Endodermal cell (in vitro differentiated cells): ENCODE data around the gene PCBD1. TPM values are rescaled to one million over a fixed set of nuclear protein-coding genes. Genes with fewer than 3 reads are reported as not detected.

ENCODE experiments used
- DNase-seq: peaks from one replicate; pipeline ENCODE4 v3.0.0-alpha.2; 2017
- H3K27ac ChIP-seq: 2 replicates; pipeline ENCODE4 v1.5.1; 2013; ENCODE audit warnings: mild to moderate bottlenecking, low read depth, low read length, moderate library complexity
- H3K27me3 ChIP-seq: 2 replicates; pipeline ENCODE4 v1.6.1; 2013; ENCODE audit warnings: mild to moderate bottlenecking, low read length, moderate library complexity; ENCODE audit not compliant: insufficient read depth, control insufficient read depth, poor library complexity, severe bottlenecking
- H3K36me3 ChIP-seq: 2 replicates; pipeline ENCODE4 v1.7.0; 2013; ENCODE audit warnings: mild to moderate bottlenecking, low read length, moderate library complexity; ENCODE audit not compliant: control insufficient read depth, insufficient read depth
- H3K4me1 ChIP-seq: one replicate; pipeline ENCODE4 v1.7.0; 2013; ENCODE audit warnings: low read length; ENCODE audit not compliant: control insufficient read depth, insufficient read depth
- H3K4me3 ChIP-seq: 2 replicates; pipeline ENCODE4 v1.5.1; 2013; ENCODE audit warnings: mild to moderate bottlenecking, low read length, moderate library complexity
- H3K9ac ChIP-seq: 2 replicates; pipeline ENCODE4 v1.6.1; 2013; ENCODE audit warnings: mild to moderate bottlenecking, low read length, moderate library complexity; ENCODE audit not compliant: poor library complexity, severe bottlenecking; ENCODE audit errors: extremely low read depth
- H3K9me3 ChIP-seq: 2 replicates; pipeline ENCODE4 v1.6.1; 2013; ENCODE audit warnings: mild to moderate bottlenecking, low read length, moderate library complexity; ENCODE audit not compliant: control insufficient read depth
- H3K27ac Mint-ChIP-seq: 2 replicates; pipeline ENCODE4 v1.8.0; 2020; ENCODE audit warnings: mixed read lengths
- H3K27me3 Mint-ChIP-seq: 2 replicates; pipeline ENCODE4 v1.8.0; 2021; ENCODE audit warnings: mild to moderate bottlenecking, mixed read lengths; ENCODE audit not compliant: insufficient read depth
- H3K36me3 Mint-ChIP-seq: 2 replicates; pipeline ENCODE4 v1.8.0; 2020; ENCODE audit warnings: low read depth, mixed read lengths
- H3K4me1 Mint-ChIP-seq: 2 replicates; pipeline ENCODE4 v1.8.0; 2020; ENCODE audit warnings: mixed read lengths
- H3K4me3 Mint-ChIP-seq: 2 replicates; pipeline ENCODE4 v1.8.0; 2020; ENCODE audit warnings: mild to moderate bottlenecking, moderate library complexity, mixed read lengths
- H3K9me3 Mint-ChIP-seq: 2 replicates; pipeline ENCODE4 v1.8.0; 2020; ENCODE audit warnings: mild to moderate bottlenecking, mixed read lengths
- WGBS, 2 experiments: methylation state at CpG; one replicate each; pipeline versions ENCODE4 v1.1.5 to v1.1.7; 2013; ENCODE audit warnings: missing lambda C conversion rate in 2 of 2, mixed read lengths in 1 of 2; ENCODE audit not compliant: insufficient coverage in 1 of 2, insufficient read length in 1 of 2; 5-methylcytosine and 5-hydroxymethylcytosine counted together
- total RNA-seq, 2 donors: library from RNA; stranded (reverse); fragmentation: NEBNext Ultra II Directional in 1 of 2; extraction: Animal tissue kit (Norgen Biotek cat#: 25700) in 1 of 2; gene quantifications; 2 replicates in 1 of 2; 3 replicates in 1 of 2; pipeline ENCODE4 v1.2.1, GENCODE V29; 2021
- TF ChIP-seq, protein P1 (sequence below): fragments of 200-600 bp; sonication (generic); conservative IDR thresholded peaks from 2 replicates; pipeline ENCODE4 v1.5.0; 2021; ENCODE audit warnings: antibody characterized with exemption, mild to moderate bottlenecking

Gene PCBD1
- total RNA-seq, 2 donors from 2014 or later = 168 to 183 TPM

DNA sequence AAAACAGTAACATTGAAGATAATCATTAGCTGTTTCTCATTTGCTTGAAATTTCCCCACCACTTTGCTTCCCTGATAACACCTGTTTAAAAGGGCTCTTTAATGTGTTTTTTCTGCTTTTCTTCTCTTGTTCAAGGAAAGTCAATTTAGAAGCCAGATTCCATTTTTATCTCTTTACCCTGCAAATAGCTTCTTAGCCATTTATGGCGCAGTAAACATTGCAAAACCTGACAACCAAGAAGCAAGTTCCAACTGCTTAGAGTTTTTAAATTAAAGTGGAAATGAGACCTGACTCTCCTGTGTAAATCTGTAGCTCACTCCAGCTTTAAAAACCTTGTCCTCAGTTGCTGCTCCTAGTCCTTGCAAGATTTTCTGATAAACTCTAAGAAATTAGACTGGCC, 42.5 kb downstream of the PCBD1 start:
- Histone ChIP-seq H3K4me3 (no peak overlapping the region), H3K36me3 (peaks cover 77% of the 10 kb centered on the region), H3K4me1 (no peaks in the 10 kb centered on the region), H3K9me3 (no peaks in the 10 kb centered on the region), H3K9ac (no peak overlapping the region), H3K27me3 (no peaks in the 10 kb centered on the region), H3K27ac (no peak overlapping the region)
- H3K36me3 Mint-ChIP-seq = peaks cover 61% of the 10 kb centered on the region
- no peak for DNase-seq
- TF ChIP-seq, protein P1, sequence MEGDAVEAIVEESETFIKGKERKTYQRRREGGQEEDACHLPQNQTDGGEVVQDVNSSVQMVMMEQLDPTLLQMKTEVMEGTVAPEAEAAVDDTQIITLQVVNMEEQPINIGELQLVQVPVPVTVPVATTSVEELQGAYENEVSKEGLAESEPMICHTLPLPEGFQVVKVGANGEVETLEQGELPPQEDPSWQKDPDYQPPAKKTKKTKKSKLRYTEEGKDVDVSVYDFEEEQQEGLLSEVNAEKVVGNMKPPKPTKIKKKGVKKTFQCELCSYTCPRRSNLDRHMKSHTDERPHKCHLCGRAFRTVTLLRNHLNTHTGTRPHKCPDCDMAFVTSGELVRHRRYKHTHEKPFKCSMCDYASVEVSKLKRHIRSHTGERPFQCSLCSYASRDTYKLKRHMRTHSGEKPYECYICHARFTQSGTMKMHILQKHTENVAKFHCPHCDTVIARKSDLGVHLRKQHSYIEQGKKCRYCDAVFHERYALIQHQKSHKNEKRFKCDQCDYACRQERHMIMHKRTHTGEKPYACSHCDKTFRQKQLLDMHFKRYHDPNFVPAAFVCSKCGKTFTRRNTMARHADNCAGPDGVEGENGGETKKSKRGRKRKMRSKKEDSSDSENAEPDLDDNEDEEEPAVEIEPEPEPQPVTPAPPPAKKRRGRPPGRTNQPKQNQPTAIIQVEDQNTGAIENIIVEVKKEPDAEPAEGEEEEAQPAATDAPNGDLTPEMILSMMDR = no peak
- H3K4me1 Mint-ChIP-seq = no peaks in the 10 kb centered on the region
- H3K9me3 Mint-ChIP-seq = no peaks in the 10 kb centered on the region
- H3K27ac Mint-ChIP-seq = peak overlapping the region; percentile 59
- no peak overlapping the region for H3K4me3 Mint-ChIP-seq
- 93 to 100% methylated on average over 1 of the region's 1 CpG for WGBS, 2 experiments
- no peaks in the 10 kb centered on the region for H3K27me3 Mint-ChIP-seq

DNA sequence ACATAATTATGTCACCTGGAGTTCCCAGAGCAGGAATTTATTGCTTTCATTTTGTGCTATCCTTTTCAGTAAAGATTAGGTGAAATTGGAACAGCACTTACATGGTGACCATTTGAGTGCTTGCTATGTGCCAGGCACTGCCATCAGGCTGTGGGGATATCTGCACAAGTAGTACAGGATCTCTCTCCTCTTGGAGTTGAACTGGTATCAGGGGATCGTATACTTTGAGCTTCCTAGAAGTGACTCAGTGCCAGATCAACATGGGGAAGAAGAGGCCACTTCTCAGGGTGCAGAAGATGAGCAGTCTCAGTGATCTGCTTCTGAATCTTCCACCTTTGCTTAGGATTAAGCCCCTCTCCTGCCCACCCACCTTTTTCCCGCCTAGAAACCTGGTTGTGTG, 43.1 kb downstream of the PCBD1 start:
- Histone ChIP-seq H3K36me3 (peaks cover 74% of the 10 kb centered on the region), H3K9ac (no peak overlapping the region), H3K27ac (no peak overlapping the region), H3K27me3 (no peaks in the 10 kb centered on the region), H3K9me3 (no peaks in the 10 kb centered on the region), H3K4me1 (no peaks in the 10 kb centered on the region), H3K4me3 (no peak overlapping the region)
- Mint-ChIP-seq H3K27ac (peak overlapping the region; percentile 59), H3K27me3 (no peaks in the 10 kb centered on the region), H3K36me3 (peaks cover 61% of the 10 kb centered on the region), H3K4me3 (no peak overlapping the region), H3K4me1 (no peaks in the 10 kb centered on the region), H3K9me3 (no peaks in the 10 kb centered on the region)
- 90 to 100% methylated on average over 1 of the region's 2 CpGs for WGBS, 2 experiments
- no peak for DNase-seq
- TF ChIP-seq, protein P1 = no peak

DNA sequence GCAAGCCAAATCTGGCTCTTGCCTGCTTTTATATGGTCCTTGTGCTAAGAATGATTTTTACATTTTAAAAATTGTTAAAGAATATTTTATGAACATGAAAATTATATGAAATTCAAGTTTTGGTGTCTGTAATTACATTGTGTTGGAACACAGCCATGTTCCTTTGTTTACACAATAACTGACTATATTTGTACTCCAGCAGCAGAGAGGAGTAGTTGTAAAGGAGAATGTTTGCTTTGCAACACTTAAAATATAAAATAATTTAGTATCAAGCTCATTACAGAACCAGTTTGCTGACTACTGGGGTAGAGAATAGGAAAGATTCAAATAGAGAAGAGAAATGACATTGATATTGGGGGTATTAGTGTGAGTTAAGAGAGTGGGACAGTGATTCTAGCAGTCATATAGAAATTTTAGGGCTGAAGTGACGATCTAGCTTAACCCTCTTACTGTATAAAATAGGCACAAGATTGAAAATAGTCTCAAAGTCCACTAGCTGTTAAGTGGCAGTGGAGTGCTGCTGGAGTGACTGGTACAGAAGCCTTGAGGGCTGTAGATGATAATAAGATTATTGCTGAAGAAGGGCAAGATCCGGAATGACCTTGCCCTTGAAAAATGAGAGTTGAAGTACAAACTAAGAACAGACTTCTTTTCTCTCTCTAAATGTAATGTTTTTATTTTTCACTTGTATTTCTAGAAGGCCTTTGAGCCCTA, 44.4 kb downstream of the PCBD1 start:
- 87 to 100% methylated on average over 1 to 2 of the region's 2 CpGs for WGBS, 2 experiments
- no peaks in the 10 kb centered on the region for H3K9me3 Mint-ChIP-seq
- H3K4me1 ChIP-seq = no peaks in the 10 kb centered on the region

More for the DNA sequence above, 44.4 kb downstream of the PCBD1 start:
- no peaks in the 10 kb centered on the region for H3K9me3 ChIP-seq
- no peak for DNase-seq
- no peak overlapping the region for H3K4me3 ChIP-seq
- H3K27me3 ChIP-seq = no peaks in the 10 kb centered on the region
- Mint-ChIP-seq H3K27me3 (no peaks in the 10 kb centered on the region), H3K36me3 (peaks cover 59% of the 10 kb centered on the region), H3K4me1 (no peaks in the 10 kb centered on the region), H3K4me3 (no peak overlapping the region), H3K27ac (no peak overlapping the region)
- H3K27ac ChIP-seq = no peak overlapping the region
- TF ChIP-seq, protein P1 = no peak
- peaks cover 73% of the 10 kb centered on the region for H3K36me3 ChIP-seq
- H3K9ac ChIP-seq = no peak overlapping the region
